H1 (cell line): Measurements from ENCODE around the gene LPP. TPM values are rescaled to one million over a fixed set of nuclear protein-coding genes. Genes with fewer than 3 reads are reported as not detected.

Experiments used
- CTCF ChIA-PET: fragments of 300-600 bp; sonication (Branson Sonifier 250); formaldehyde crosslinking; loops from one replicate; lab custom pipeline; 2021; ENCODE audit not compliant: partially characterized antibody; lab: Charles Lee
- POLR2A ChIA-PET: fragments of 300-600 bp; sonication (Branson Sonifier 250); formaldehyde crosslinking; loops from one replicate; lab custom pipeline; 2021; ENCODE audit warnings: inconsistent platforms; ENCODE audit not compliant: partially characterized antibody; lab: Charles Lee
- DNase-seq, 2 experiments: peaks; one replicate each; pipeline versions ENCODE4 v3.0.0 to v3.0.0-alpha.2; 2010 to 2022; ENCODE audit warnings: low spot score in 2 of 2, low read depth in 1 of 2, mixed read lengths in 1 of 2
- FAIRE-seq: peaks from 2 replicates; lab custom pipeline; 2011; peaks lifted over from hg19 to GRCh38; lab: Jason Lieb, UNC
- H2AFZ ChIP-seq: 2 replicates; pipeline ENCODE4 v1.8.1; 2012; ENCODE audit warnings: low read length, inconsistent platforms
- H2AK5ac ChIP-seq: 2 replicates; pipeline ENCODE4 v1.6.1; 2013; ENCODE audit warnings: low read depth, low read length
- H2BK120ac ChIP-seq: replicated peaks from 2 replicates; pipeline ENCODE3; 2013; ENCODE audit warnings: low read depth, low read length, inconsistent platforms
- H2BK12ac ChIP-seq: 2 replicates; pipeline ENCODE4 v1.6.1; 2013; ENCODE audit warnings: low read depth, low read length
- H2BK15ac ChIP-seq: 2 replicates; pipeline ENCODE4 v1.6.1; 2013; ENCODE audit warnings: low read length
- H2BK20ac ChIP-seq: 2 replicates; pipeline ENCODE4 v1.6.1; 2013; ENCODE audit warnings: low read length
- H2BK5ac ChIP-seq: 2 replicates; pipeline ENCODE4 v1.6.1; 2013; ENCODE audit warnings: low read depth, low read length
- H3K14ac ChIP-seq: 2 replicates; pipeline ENCODE4 v1.6.1; 2013; ENCODE audit warnings: inconsistent platforms; ENCODE audit not compliant: insufficient read length
- H3K18ac ChIP-seq: 2 replicates; pipeline ENCODE4 v1.6.1; 2013; ENCODE audit warnings: low read length; ENCODE audit errors: extremely low read depth
- H3K23ac ChIP-seq: 2 replicates; pipeline ENCODE4 v1.6.1; 2013; ENCODE audit warnings: inconsistent platforms; ENCODE audit not compliant: insufficient read length
- H3K23me2 ChIP-seq: 2 replicates; pipeline ENCODE4 v1.6.1; 2013; ENCODE audit warnings: low read depth, low read length
- H3K27ac ChIP-seq: 2 replicates; pipeline ENCODE4 v1.6.1; 2011; ENCODE audit warnings: low read depth, low read length, inconsistent platforms
- H3K27me3 ChIP-seq, 4 experiments: replicated peaks in 1 of 4; 1 replicate in 1 of 4; 2 replicates in 3 of 4; pipeline versions ENCODE4 v1.6.1 to v1.8.1; 2011 to 2013; ENCODE audit warnings: low read length in 3 of 4, mild to moderate bottlenecking in 3 of 4, inconsistent platforms in 2 of 4, mixed read lengths in 2 of 4, moderate library complexity in 1 of 4; ENCODE audit not compliant: control insufficient read depth in 3 of 4, insufficient read depth in 3 of 4; ENCODE audit errors: extremely low read depth in 1 of 4
- H3K36me3 ChIP-seq, 4 experiments: 2 replicates each; pipeline versions ENCODE4 v1.6.1 to v1.8.1; 2011 to 2013; ENCODE audit warnings: mild to moderate bottlenecking in 4 of 4, low read length in 3 of 4, moderate library complexity in 2 of 4, control low read depth in 1 of 4, inconsistent platforms in 1 of 4; ENCODE audit not compliant: insufficient read depth in 4 of 4, control insufficient read depth in 2 of 4
- H3K4ac ChIP-seq: replicated peaks from 2 replicates; pipeline ENCODE3; 2013; ENCODE audit warnings: low read length, low read depth, mixed read lengths, inconsistent platforms; ENCODE audit not compliant: insufficient read length
- H3K4me1 ChIP-seq, 4 experiments: replicated peaks in 1 of 4; 1 replicate in 1 of 4; 2 replicates in 3 of 4; pipeline versions ENCODE4 v1.6.1 to v1.8.1; 2011 to 2013; ENCODE audit warnings: low read length in 3 of 4, inconsistent platforms in 2 of 4, mixed read lengths in 1 of 4; ENCODE audit not compliant: insufficient read depth in 4 of 4, control insufficient read depth in 3 of 4
- H3K4me2 ChIP-seq, 2 experiments: 2 replicates each; pipeline versions ENCODE4 v1.6.1 to v1.8.1; 2011 to 2013; ENCODE audit warnings: low read depth in 2 of 2, low read length in 2 of 2, control low read depth in 1 of 2, inconsistent platforms in 1 of 2, mild to moderate bottlenecking in 1 of 2; ENCODE audit not compliant: insufficient read depth in 1 of 2
- H3K4me3 ChIP-seq, 4 experiments: fragments of 200-600, 300-600 bp in 1 of 4; sonication (generic), shearing (Covaris generic), sonication (Bioruptor Twin) in 1 of 4; 2 replicates each; pipeline versions ENCODE4 v1.5.1 to v1.8.1; 2011 to 2016; ENCODE audit warnings: low read length in 4 of 4, low read depth in 3 of 4, control low read depth in 2 of 4, inconsistent platforms in 2 of 4, mild to moderate bottlenecking in 2 of 4, mixed read lengths in 1 of 4, moderate library complexity in 1 of 4; ENCODE audit not compliant: insufficient read depth in 2 of 4; ENCODE audit errors: extremely low read depth in 1 of 4
- H3K56ac ChIP-seq: replicated peaks from 2 replicates; pipeline ENCODE3; 2013; ENCODE audit warnings: low read depth, mild to moderate bottlenecking, mixed read lengths, low read length, inconsistent platforms; ENCODE audit not compliant: insufficient read length
- H3K79me1 ChIP-seq: 2 replicates; pipeline ENCODE4 v1.6.1; 2013; ENCODE audit warnings: low read depth, low read length, control low read depth
- H3K79me2 ChIP-seq, 2 experiments: 2 replicates each; pipeline versions ENCODE4 v1.6.1 to v1.8.1; 2012 to 2013; ENCODE audit warnings: low read length in 2 of 2, mild to moderate bottlenecking in 2 of 2, inconsistent platforms in 1 of 2; ENCODE audit not compliant: insufficient read depth in 2 of 2, control insufficient read depth in 1 of 2
- H3K9ac ChIP-seq, 4 experiments: replicated peaks in 1 of 4; 1 replicate in 1 of 4; 2 replicates in 3 of 4; pipeline versions ENCODE4 v1.6.1 to v1.8.1; 2011 to 2013; ENCODE audit warnings: low read depth in 3 of 4, low read length in 3 of 4, control low read depth in 2 of 4, mild to moderate bottlenecking in 2 of 4, moderate library complexity in 2 of 4, inconsistent platforms in 1 of 4; ENCODE audit errors: extremely low read depth in 1 of 4
- H3K9me3 ChIP-seq, 2 experiments: 2 replicates each; pipeline versions ENCODE4 v1.6.1 to v1.8.1; 2012 to 2013; ENCODE audit warnings: mild to moderate bottlenecking in 2 of 2, moderate library complexity in 2 of 2, control low read depth in 1 of 2, inconsistent platforms in 1 of 2, low read depth in 1 of 2, low read length in 1 of 2, mixed read lengths in 1 of 2; ENCODE audit not compliant: insufficient read depth in 2 of 2
- H4K20me1 ChIP-seq, 2 experiments: replicated peaks in 1 of 2; 2 replicates each; pipeline versions ENCODE3 to v1.8.1; 2011 to 2013; ENCODE audit warnings: inconsistent platforms in 2 of 2, low read length in 2 of 2, mild to moderate bottlenecking in 1 of 2; ENCODE audit not compliant: insufficient read depth in 2 of 2, control insufficient read depth in 1 of 2
- H4K5ac ChIP-seq: 2 replicates; pipeline ENCODE4 v1.6.1; 2013; ENCODE audit warnings: low read length, low read depth, mixed read lengths, inconsistent platforms; ENCODE audit not compliant: insufficient read length
- H4K8ac ChIP-seq: 2 replicates; pipeline ENCODE4 v1.8.0; 2013; ENCODE audit warnings: mild to moderate bottlenecking, moderate library complexity, low read length, inconsistent platforms; ENCODE audit not compliant: insufficient read depth; ENCODE audit errors: extremely low read depth
- H4K91ac ChIP-seq: replicated peaks from 2 replicates; pipeline ENCODE3; 2013; ENCODE audit warnings: low read length, mixed read lengths, inconsistent platforms; ENCODE audit not compliant: insufficient read length
- CEBPB ChIP-seq: IDR thresholded peaks from 2 replicates; pipeline ENCODE4 v1.6.1; 2012; ENCODE audit warnings: low read depth, low read length
- FOSL1 ChIP-seq: IDR thresholded peaks from 2 replicates; pipeline ENCODE4 v1.6.1; 2011; ENCODE audit warnings: mild to moderate bottlenecking, low read depth, low read length, moderate library complexity; ENCODE audit not compliant: insufficient read depth
- JUND ChIP-seq: IDR thresholded peaks from 2 replicates; pipeline ENCODE4 v1.6.1; 2011; ENCODE audit warnings: mild to moderate bottlenecking, improper control_type of control experiment, low read length
- KDM1A ChIP-seq: fragments of 200-600, 300-600 bp; sonication (generic); IDR thresholded peaks from 2 replicates; pipeline ENCODE4 v1.7.1; 2016; ENCODE audit warnings: mild to moderate bottlenecking, low read length, borderline replicate concordance
- MAX ChIP-seq: IDR thresholded peaks from 2 replicates; pipeline ENCODE4 v1.6.1; 2012; ENCODE audit warnings: inconsistent platforms
- RAD21 ChIP-seq, 2 experiments: IDR thresholded peaks in 1 of 2; conservative IDR thresholded peaks in 1 of 2; 2 replicates each; pipeline ENCODE4 v1.6.1; 2011; ENCODE audit warnings: low read depth in 2 of 2, low read length in 2 of 2, improper control_type of control experiment in 1 of 2, inconsistent platforms in 1 of 2, mild to moderate bottlenecking in 1 of 2, moderate library complexity in 1 of 2
- SIN3A ChIP-seq, 2 experiments: IDR thresholded peaks in 1 of 2; conservative IDR thresholded peaks in 1 of 2; 2 replicates each; pipeline ENCODE4 v1.6.1; 2011 to 2012; ENCODE audit warnings: low read length in 2 of 2, improper control_type of control experiment in 1 of 2, low read depth in 1 of 2, mild to moderate bottlenecking in 1 of 2
- SIRT6 ChIP-seq: IDR thresholded peaks from one replicate; pipeline ENCODE4 v1.7.1; 2012; ENCODE audit warnings: low read length, inconsistent platforms
- SP2 ChIP-seq: IDR thresholded peaks from 2 replicates; pipeline ENCODE4 v1.6.1; 2012; ENCODE audit warnings: mild to moderate bottlenecking, low read length, inconsistent platforms
- TCF12 ChIP-seq: IDR thresholded peaks from 2 replicates; pipeline ENCODE4 v1.6.1; 2011; ENCODE audit warnings: low read depth, mild to moderate bottlenecking, low read length
- WGBS, 2 experiments: shearing (Covaris generic) in 1 of 2; methylation state at CpG; one replicate each; pipeline versions ENCODE4 v1.1.6 to v1.1.7; 2013 to 2015; ENCODE audit warnings: low lambda C conversion rate in 2 of 2, mixed read lengths in 2 of 2, inconsistent platforms in 1 of 2, low coverage in 1 of 2, missing lambda C conversion rate in 1 of 2; ENCODE audit not compliant: insufficient replicate concordance in 2 of 2, insufficient coverage in 1 of 2, insufficient read length in 1 of 2; ENCODE audit errors: extremely low coverage in 1 of 2, missing lambda C conversion rate in 1 of 2; 5-methylcytosine and 5-hydroxymethylcytosine counted together
- polyA plus RNA-seq, 7 experiments: library from polyadenylated mRNA; depleted of rRNA in 3 of 7; stranded (reverse) in 5 of 7; unstranded in 2 of 7; fragments of >200 nt in 5 of 7; fragments of 200-250 nt in 2 of 7; gene quantifications; 1 replicate in 5 of 7; 2 replicates in 1 of 7; 4 replicates in 1 of 7; pipeline versions ENCODE4 v1.2.1 to v1.2.3, GENCODE V29; 2011 to 2013; ENCODE audit warnings: missing spikeins in 2 of 7, mixed read lengths in 2 of 7
- total RNA-seq: library from RNA; stranded (reverse); fragmentation: NEBNext Ultra II Directional; extraction: Animal tissue kit (Norgen Biotek cat#: 25700); gene quantifications from 2 replicates; pipeline ENCODE4 v1.2.1, GENCODE V29; 2021

The LPP gene
- total and polyA plus RNA-seq, 2 of the 8 experiments (the other 6 are each of a cell fraction or from before 2014, with no cell fraction given): 10.0 to 53.3 TPM

- H2BK12ac ChIP-seq: no peak overlapping the region
- CTCF ChIA-PET: interaction anchor here (0.9 kb wide), 1 partner anchor 28 kb away, joined by 3 read pairs; no protein-coding TSS in a partner anchor
- no peak overlapping the region for H3K14ac ChIP-seq
- H3K9ac ChIP-seq: no peak overlapping the region
- no peaks in the 10 kb centered on the region for H3K9me3 ChIP-seq
- FAIRE-seq: no peak
- no peak overlapping the region for H2AFZ ChIP-seq
- H3K4me2 ChIP-seq: no peak overlapping the region
- no peaks in the 10 kb centered on the region for H3K79me1 ChIP-seq
- H3K56ac ChIP-seq: no peak overlapping the region
- no peak overlapping the region for H3K4ac ChIP-seq
- peaks cover 0 to 1% (median 0%) of the 10 kb centered on the region in 4 experiments; a peak in 1 of 7 replicates for H3K27me3 ChIP-seq
- H3K23ac ChIP-seq: no peak overlapping the region
- H4K20me1 ChIP-seq: no peaks in the 10 kb centered on the region
- H3K79me2 ChIP-seq: no peaks in the 10 kb centered on the region
- POLR2A ChIA-PET: no interaction called here
- no peak for TF ChIP-seq FOSL1
- TF ChIP-seq MAX: no peak
- TF ChIP-seq RAD21 (IDR thresholded peaks at IDR 0.05 in 1 of 2, conservative IDR thresholded peaks at IDR 0.05 in 1 of 2; ENCODE audit: low read depth in 2 of 2, low read length in 2 of 2): no peak
- no peak for TF ChIP-seq TCF12
- TF ChIP-seq CEBPB: no peak
- no peak for TF ChIP-seq SIN3A (conservative IDR thresholded peaks at IDR 0.05 in 1 of 2, IDR thresholded peaks at IDR 0.05 in 1 of 2; ENCODE audit: low read depth in 1 of 2, low read length in 2 of 2)
- TF ChIP-seq SP2: no peak
- no peak for TF ChIP-seq SIRT6
- no peak for TF ChIP-seq KDM1A
- TF ChIP-seq JUND: no peak
- H2BK20ac ChIP-seq: no peak overlapping the region
- H3K23me2 ChIP-seq: no peaks in the 10 kb centered on the region
- H4K91ac ChIP-seq: no peak overlapping the region
- 98% methylated on average over 4 of the region's 4 CpGs; no CpG with 5 or more reads in 1 of the 2 experiments for WGBS, 2 experiments
- no peak overlapping the region for H2BK120ac ChIP-seq
- no peak overlapping the region for H4K5ac ChIP-seq
- H3K18ac ChIP-seq: no peak overlapping the region
- no peaks in the 10 kb centered on the region for H3K4me1 ChIP-seq
- H3K36me3 ChIP-seq: no peaks in the 10 kb centered on the region
- H3K27ac ChIP-seq: no peak overlapping the region
- no peak overlapping the region for H4K8ac ChIP-seq
- H2BK15ac ChIP-seq: no peak overlapping the region
- no peak overlapping the region for H3K4me3 ChIP-seq
- DNase-seq: no peak
- H2AK5ac ChIP-seq: no peak overlapping the region
- no peak overlapping the region for H2BK5ac ChIP-seq
Observed at GRCh38 chr3:188721312-188721711, 567.4 kb downstream of the LPP start.
